HEK293 (cell line): ENCODE data around the gene TIAM1.

ENCODE experiments used
- CTCF ChIP-seq: fragments of 450-650 bp; formaldehyde crosslinking; IDR thresholded peaks from 2 replicates; pipeline ENCODE4 v1.5.1; 2016; ENCODE audit warnings: missing biosample characterization, missing genetic modification characterization
- KLF7 ChIP-seq: fragments of 450-650 bp; formaldehyde crosslinking; IDR thresholded peaks from 2 replicates; pipeline ENCODE4 v1.5.1; 2016; ENCODE audit warnings: missing biosample characterization, missing genetic modification characterization, borderline replicate concordance
- REST ChIP-seq: fragments of 450-650 bp; formaldehyde crosslinking; IDR thresholded peaks from 2 replicates; pipeline ENCODE4 v1.5.1; 2016; ENCODE audit warnings: missing biosample characterization, missing genetic modification characterization
- ZNF140 ChIP-seq: fragments of 450-650 bp; formaldehyde crosslinking; IDR thresholded peaks from 2 replicates; pipeline ENCODE4 v1.5.1; 2016; ENCODE audit warnings: missing biosample characterization, missing genetic modification characterization
- ZNF19 ChIP-seq: fragments of 450-650 bp; formaldehyde crosslinking; IDR thresholded peaks from 2 replicates; pipeline ENCODE4; 2016; ENCODE audit warnings: missing biosample characterization, missing genetic modification characterization, low read depth
- ZNF23 ChIP-seq: fragments of 450-650 bp; formaldehyde crosslinking; IDR thresholded peaks from 2 replicates; pipeline ENCODE4 v1.5.1; 2016; ENCODE audit warnings: missing biosample characterization, missing genetic modification characterization, borderline replicate concordance
- ZNF280C ChIP-seq: fragments of 450-650 bp; formaldehyde crosslinking; IDR thresholded peaks from 2 replicates; pipeline ENCODE4 v1.5.1; 2016; ENCODE audit warnings: missing biosample characterization, missing genetic modification characterization
- ZNF549 ChIP-seq: fragments of 450-650 bp; IDR thresholded peaks from 2 replicates; pipeline ENCODE4 v1.5.1; 2018; ENCODE audit warnings: missing biosample characterization, missing genetic modification characterization, mild to moderate bottlenecking, inconsistent platforms, moderate library complexity

GRCh38 chr21:31164713-31165694 is 179.1 kb downstream of the TIAM1 start:
- TF ChIP-seq KLF7 (tag by site-specific recombination) (no peak), CTCF (no peak), REST (tag by site-specific recombination) (no peak), ZNF23 (no peak), ZNF280C (tag by site-specific recombination) (no peak), ZNF549 (tag by site-specific recombination) (no peak), ZNF19 (tag by site-specific recombination) (no peak), ZNF140 (tag by site-specific recombination) (no peak)
